GM12892 (cell line): Measurements from ENCODE around the gene ALKBH7.

Source experiments
- POLR2A ChIP-seq: IDR thresholded peaks from 2 replicates; pipeline ENCODE4 v1.6.1; 2011; ENCODE audit warnings: low read depth, low read length, control low read depth
- POLR2AphosphoS5 ChIP-seq: IDR thresholded peaks from 2 replicates; pipeline ENCODE4 v1.6.1; 2011; ENCODE audit warnings: low read depth, low read length, control low read depth
- TAF1 ChIP-seq: IDR thresholded peaks from 2 replicates; pipeline ENCODE4 v1.6.1; 2011; ENCODE audit warnings: low read depth, mild to moderate bottlenecking, control low read depth, low read length, borderline replicate concordance

GRCh38 chr19:6414793-6415590 is 42.4 kb downstream of the ALKBH7 start:
- TF ChIP-seq TAF1 (no peak), POLR2AphosphoS5 (no peak), POLR2A (no peak)
